GM12878 (cell line): ENCODE data around the gene KDM4F. TPM values are rescaled to one million over a fixed set of nuclear protein-coding genes. Genes with fewer than 3 reads are reported as not detected.

ENCODE experiments used
- CEBPB ChIP-seq, 2 experiments: fragments of 150-350 bp in 1 of 2; IDR thresholded peaks; 2 replicates each; pipeline ENCODE4 v1.6.1; 2012 to 2014; ENCODE audit warnings: low read depth in 2 of 2, low read length in 2 of 2, borderline replicate concordance in 1 of 2, inconsistent platforms in 1 of 2
- ESRRA ChIP-seq: IDR thresholded peaks from 2 replicates; pipeline ENCODE4 v1.6.1; 2012; ENCODE audit warnings: mild to moderate bottlenecking, low read length, improper control_type of control experiment
- HDGF ChIP-seq: fragments of 450-650 bp; IDR thresholded peaks from 2 replicates; pipeline ENCODE4 v1.6.1; 2016; ENCODE audit warnings: antibody characterized with exemption
- IKZF1 ChIP-seq: fragments of 450-650 bp; conservative IDR thresholded peaks from 2 replicates; pipeline ENCODE4 v1.6.1; 2017; ENCODE audit warnings: antibody characterized with exemption, mild to moderate bottlenecking
- IKZF2 ChIP-seq, 2 experiments: fragments of 450-650 bp; IDR thresholded peaks; 2 replicates each; pipeline ENCODE4 v1.6.1; 2017; ENCODE audit warnings: mild to moderate bottlenecking in 2 of 2, moderate library complexity in 2 of 2
- KLF5 ChIP-seq: fragments of 450-650 bp; IDR thresholded peaks from 2 replicates; pipeline ENCODE4 v1.6.1; 2014; ENCODE audit warnings: mild to moderate bottlenecking; ENCODE audit not compliant: partially characterized antibody
- MXI1 ChIP-seq: fragments of 150-350 bp; IDR thresholded peaks from 2 replicates; pipeline ENCODE4 v1.6.1; 2011; ENCODE audit warnings: low read depth, mild to moderate bottlenecking, inconsistent platforms, low read length, improper control_type of control experiment
- NR2C1 ChIP-seq: fragments of 450-650 bp; IDR thresholded peaks from 2 replicates; pipeline ENCODE4 v1.6.1; 2017; ENCODE audit warnings: antibody characterized with exemption, mild to moderate bottlenecking, moderate library complexity
- POU2F2 ChIP-seq: IDR thresholded peaks from 3 replicates; pipeline ENCODE4 v1.6.1; 2011; ENCODE audit warnings: low read depth, mild to moderate bottlenecking, low read length, borderline replicate concordance
- RAD21 ChIP-seq: IDR thresholded peaks from 2 replicates; pipeline ENCODE4 v1.6.1; 2011; ENCODE audit warnings: mild to moderate bottlenecking, low read depth, low read length, moderate library complexity; ENCODE audit not compliant: insufficient read depth
- RB1 ChIP-seq: fragments of 450-650 bp; formaldehyde crosslinking; IDR thresholded peaks from 2 replicates; pipeline ENCODE4 v1.6.1; 2017; ENCODE audit warnings: mild to moderate bottlenecking, borderline replicate concordance
- RBBP5 ChIP-seq: fragments of 200-600 bp; sonication (generic); conservative IDR thresholded peaks from 2 replicates; pipeline ENCODE4 v1.6.1; 2016
- SREBF1 ChIP-seq: IDR thresholded peaks from 2 replicates; pipeline ENCODE4 v1.6.1; 2012; ENCODE audit warnings: mild to moderate bottlenecking, low read length
- ZBED1 ChIP-seq: IDR thresholded peaks from 2 replicates; pipeline ENCODE4 v1.6.1; 2016; ENCODE audit warnings: borderline replicate concordance
- ZSCAN29 ChIP-seq: fragments of 450-650 bp; IDR thresholded peaks from 2 replicates; pipeline ENCODE4 v1.6.1; 2017; ENCODE audit warnings: mild to moderate bottlenecking, moderate library complexity
- polyA plus RNA-seq, 11 experiments: library from polyadenylated mRNA; depleted of rRNA in 4 of 11; unstranded in 6 of 11; stranded (reverse) in 5 of 11; fragments of >200 nt; fragmentation: Nextera tagmentation in 4 of 11; fragmentation: Illumina TruSeq in 1 of 11; extraction: Ambion mirVana in 4 of 11; extraction: Trizol in 1 of 11; gene quantifications; 1 replicate in 1 of 11; 2 replicates in 10 of 11; pipeline versions ENCODE4 v1.2.1 to v1.2.3, GENCODE V29; 2011 to 2016; ENCODE audit warnings: inconsistent platforms in 2 of 11, missing spikeins in 2 of 11, low read depth in 1 of 11
- total RNA-seq, 4 experiments: library from RNA; depleted of rRNA in 3 of 4; stranded (reverse); fragments of >200 nt in 3 of 4; fragmentation: Illumina TruSeq in 1 of 4; extraction: Trizol in 1 of 4; gene quantifications; 2 replicates each; pipeline versions ENCODE4 v1.2.1 to v1.2.3, GENCODE V29; 2013 to 2021
- TF ChIP-seq, protein P1 (sequence below): fragments of 450-650 bp; IDR thresholded peaks from 2 replicates; pipeline ENCODE4 v1.6.1; 2017; ENCODE audit warnings: mild to moderate bottlenecking, moderate library complexity
- TF ChIP-seq, protein P2 (sequence below): fragments of 450-650 bp; IDR thresholded peaks from 2 replicates; pipeline ENCODE4 v1.6.1; 2017; ENCODE audit warnings: mild to moderate bottlenecking, low read depth, inconsistent platforms; ENCODE audit not compliant: poor library complexity, severe bottlenecking
- TF ChIP-seq, protein P3 (sequence below): IDR thresholded peaks from 2 replicates; pipeline ENCODE4 v1.6.1; 2012; ENCODE audit warnings: mild to moderate bottlenecking, low read depth, low read length
- TF ChIP-seq, protein P4 (sequence below): IDR thresholded peaks from 2 replicates; pipeline ENCODE4 v1.6.1; 2011; ENCODE audit warnings: mild to moderate bottlenecking, low read depth, low read length, moderate library complexity; ENCODE audit not compliant: insufficient replicate concordance
- TF ChIP-seq, protein P5 (sequence below): IDR thresholded peaks from 2 replicates; pipeline ENCODE4 v1.6.1; 2011; ENCODE audit warnings: low read depth, low read length, improper control_type of control experiment, borderline replicate concordance

Gene KDM4F
- total and polyA plus RNA-seq, 10 of the 15 experiments (the other 5 are each of a cell fraction or from before 2014, with no cell fraction given) = not detected

DNA sequence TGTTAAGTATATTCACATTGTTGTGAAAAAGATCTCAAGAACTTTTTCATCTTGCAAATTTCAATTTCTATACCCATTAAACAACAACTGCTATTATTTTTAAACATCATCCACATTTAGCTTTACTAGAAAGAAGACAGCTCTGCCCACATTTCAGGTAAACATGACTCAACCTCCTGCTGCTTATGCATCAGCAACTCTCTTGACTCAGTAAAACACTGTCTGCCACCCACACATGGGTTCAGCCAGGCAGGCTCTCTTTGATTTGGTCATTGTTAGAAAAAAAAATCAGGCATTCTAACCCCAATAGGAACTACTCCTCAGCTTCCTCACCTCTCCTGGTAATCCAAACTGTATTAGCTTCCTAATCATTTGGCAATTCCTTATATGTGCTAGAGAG lies 35.3 kb downstream of the KDM4F start (continued):
- TF ChIP-seq, protein P1, sequence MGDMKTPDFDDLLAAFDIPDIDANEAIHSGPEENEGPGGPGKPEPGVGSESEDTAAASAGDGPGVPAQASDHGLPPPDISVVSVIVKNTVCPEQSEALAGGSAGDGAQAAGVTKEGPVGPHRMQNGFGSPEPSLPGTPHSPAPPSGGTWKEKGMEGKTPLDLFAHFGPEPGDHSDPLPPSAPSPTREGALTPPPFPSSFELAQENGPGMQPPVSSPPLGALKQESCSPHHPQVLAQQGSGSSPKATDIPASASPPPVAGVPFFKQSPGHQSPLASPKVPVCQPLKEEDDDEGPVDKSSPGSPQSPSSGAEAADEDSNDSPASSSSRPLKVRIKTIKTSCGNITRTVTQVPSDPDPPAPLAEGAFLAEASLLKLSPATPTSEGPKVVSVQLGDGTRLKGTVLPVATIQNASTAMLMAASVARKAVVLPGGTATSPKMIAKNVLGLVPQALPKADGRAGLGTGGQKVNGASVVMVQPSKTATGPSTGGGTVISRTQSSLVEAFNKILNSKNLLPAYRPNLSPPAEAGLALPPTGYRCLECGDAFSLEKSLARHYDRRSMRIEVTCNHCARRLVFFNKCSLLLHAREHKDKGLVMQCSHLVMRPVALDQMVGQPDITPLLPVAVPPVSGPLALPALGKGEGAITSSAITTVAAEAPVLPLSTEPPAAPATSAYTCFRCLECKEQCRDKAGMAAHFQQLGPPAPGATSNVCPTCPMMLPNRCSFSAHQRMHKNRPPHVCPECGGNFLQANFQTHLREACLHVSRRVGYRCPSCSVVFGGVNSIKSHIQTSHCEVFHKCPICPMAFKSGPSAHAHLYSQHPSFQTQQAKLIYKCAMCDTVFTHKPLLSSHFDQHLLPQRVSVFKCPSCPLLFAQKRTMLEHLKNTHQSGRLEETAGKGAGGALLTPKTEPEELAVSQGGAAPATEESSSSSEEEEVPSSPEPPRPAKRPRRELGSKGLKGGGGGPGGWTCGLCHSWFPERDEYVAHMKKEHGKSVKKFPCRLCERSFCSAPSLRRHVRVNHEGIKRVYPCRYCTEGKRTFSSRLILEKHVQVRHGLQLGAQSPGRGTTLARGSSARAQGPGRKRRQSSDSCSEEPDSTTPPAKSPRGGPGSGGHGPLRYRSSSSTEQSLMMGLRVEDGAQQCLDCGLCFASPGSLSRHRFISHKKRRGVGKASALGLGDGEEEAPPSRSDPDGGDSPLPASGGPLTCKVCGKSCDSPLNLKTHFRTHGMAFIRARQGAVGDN = no peak
- TF ChIP-seq, protein P2, sequence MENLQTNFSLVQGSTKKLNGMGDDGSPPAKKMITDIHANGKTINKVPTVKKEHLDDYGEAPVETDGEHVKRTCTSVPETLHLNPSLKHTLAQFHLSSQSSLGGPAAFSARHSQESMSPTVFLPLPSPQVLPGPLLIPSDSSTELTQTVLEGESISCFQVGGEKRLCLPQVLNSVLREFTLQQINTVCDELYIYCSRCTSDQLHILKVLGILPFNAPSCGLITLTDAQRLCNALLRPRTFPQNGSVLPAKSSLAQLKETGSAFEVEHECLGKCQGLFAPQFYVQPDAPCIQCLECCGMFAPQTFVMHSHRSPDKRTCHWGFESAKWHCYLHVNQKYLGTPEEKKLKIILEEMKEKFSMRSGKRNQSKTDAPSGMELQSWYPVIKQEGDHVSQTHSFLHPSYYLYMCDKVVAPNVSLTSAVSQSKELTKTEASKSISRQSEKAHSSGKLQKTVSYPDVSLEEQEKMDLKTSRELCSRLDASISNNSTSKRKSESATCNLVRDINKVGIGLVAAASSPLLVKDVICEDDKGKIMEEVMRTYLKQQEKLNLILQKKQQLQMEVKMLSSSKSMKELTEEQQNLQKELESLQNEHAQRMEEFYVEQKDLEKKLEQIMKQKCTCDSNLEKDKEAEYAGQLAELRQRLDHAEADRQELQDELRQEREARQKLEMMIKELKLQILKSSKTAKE = no peak
- TF ChIP-seq SREBF1 (no peak), CEBPB (IDR thresholded peaks at IDR 0.05; ENCODE audit: borderline replicate concordance in 1 of 2, low read depth in 2 of 2, low read length in 2 of 2) (no peak), NR2C1 (no peak), IKZF2 (IDR thresholded peaks at IDR 0.05) (peak in 1 of 2 experiments; percentile 21; a peak in 1 of 4 replicates), RBBP5 (no peak), IKZF1 (no peak; the same call in 1 of the 2 replicates), RB1 (no peak), KLF5 (no peak), ZSCAN29 (no peak), MXI1 (no peak), HDGF (no peak), POU2F2 (no peak), ESRRA (no peak), ZBED1 (no peak), RAD21 (no peak)
- TF ChIP-seq, protein P3, sequence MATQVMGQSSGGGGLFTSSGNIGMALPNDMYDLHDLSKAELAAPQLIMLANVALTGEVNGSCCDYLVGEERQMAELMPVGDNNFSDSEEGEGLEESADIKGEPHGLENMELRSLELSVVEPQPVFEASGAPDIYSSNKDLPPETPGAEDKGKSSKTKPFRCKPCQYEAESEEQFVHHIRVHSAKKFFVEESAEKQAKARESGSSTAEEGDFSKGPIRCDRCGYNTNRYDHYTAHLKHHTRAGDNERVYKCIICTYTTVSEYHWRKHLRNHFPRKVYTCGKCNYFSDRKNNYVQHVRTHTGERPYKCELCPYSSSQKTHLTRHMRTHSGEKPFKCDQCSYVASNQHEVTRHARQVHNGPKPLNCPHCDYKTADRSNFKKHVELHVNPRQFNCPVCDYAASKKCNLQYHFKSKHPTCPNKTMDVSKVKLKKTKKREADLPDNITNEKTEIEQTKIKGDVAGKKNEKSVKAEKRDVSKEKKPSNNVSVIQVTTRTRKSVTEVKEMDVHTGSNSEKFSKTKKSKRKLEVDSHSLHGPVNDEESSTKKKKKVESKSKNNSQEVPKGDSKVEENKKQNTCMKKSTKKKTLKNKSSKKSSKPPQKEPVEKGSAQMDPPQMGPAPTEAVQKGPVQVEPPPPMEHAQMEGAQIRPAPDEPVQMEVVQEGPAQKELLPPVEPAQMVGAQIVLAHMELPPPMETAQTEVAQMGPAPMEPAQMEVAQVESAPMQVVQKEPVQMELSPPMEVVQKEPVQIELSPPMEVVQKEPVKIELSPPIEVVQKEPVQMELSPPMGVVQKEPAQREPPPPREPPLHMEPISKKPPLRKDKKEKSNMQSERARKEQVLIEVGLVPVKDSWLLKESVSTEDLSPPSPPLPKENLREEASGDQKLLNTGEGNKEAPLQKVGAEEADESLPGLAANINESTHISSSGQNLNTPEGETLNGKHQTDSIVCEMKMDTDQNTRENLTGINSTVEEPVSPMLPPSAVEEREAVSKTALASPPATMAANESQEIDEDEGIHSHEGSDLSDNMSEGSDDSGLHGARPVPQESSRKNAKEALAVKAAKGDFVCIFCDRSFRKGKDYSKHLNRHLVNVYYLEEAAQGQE = no peak
- TF ChIP-seq, protein P4, sequence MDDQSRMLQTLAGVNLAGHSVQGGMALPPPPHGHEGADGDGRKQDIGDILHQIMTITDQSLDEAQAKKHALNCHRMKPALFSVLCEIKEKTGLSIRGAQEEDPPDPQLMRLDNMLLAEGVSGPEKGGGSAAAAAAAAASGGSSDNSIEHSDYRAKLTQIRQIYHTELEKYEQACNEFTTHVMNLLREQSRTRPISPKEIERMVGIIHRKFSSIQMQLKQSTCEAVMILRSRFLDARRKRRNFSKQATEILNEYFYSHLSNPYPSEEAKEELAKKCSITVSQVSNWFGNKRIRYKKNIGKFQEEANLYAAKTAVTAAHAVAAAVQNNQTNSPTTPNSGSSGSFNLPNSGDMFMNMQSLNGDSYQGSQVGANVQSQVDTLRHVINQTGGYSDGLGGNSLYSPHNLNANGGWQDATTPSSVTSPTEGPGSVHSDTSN = no peak
- TF ChIP-seq, protein P5, sequence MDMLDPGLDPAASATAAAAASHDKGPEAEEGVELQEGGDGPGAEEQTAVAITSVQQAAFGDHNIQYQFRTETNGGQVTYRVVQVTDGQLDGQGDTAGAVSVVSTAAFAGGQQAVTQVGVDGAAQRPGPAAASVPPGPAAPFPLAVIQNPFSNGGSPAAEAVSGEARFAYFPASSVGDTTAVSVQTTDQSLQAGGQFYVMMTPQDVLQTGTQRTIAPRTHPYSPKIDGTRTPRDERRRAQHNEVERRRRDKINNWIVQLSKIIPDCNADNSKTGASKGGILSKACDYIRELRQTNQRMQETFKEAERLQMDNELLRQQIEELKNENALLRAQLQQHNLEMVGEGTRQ = no peak
